ENCODE results near the gene ZNF644.

DNA sequence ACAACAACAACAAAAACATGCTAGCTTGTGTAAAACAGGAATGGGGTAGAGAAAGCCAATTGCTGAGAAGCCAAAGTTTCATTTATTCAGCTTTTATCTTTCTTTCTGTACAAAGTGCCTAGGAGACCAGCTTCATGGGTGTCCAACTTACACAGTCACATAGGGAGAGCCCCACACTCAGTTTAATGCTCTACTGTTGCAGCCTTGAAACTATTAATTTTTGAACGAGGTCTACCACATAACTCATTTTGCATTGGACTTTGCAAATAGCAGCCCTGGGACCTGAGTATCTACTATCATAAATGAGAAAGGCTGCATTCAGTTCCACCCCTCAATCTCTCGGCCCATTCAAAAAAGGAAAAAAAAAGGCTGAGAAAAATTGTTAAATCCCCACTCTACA lies 98.8 kb downstream of the ZNF644 start:
- TF ChIP-seq, protein P1, sequence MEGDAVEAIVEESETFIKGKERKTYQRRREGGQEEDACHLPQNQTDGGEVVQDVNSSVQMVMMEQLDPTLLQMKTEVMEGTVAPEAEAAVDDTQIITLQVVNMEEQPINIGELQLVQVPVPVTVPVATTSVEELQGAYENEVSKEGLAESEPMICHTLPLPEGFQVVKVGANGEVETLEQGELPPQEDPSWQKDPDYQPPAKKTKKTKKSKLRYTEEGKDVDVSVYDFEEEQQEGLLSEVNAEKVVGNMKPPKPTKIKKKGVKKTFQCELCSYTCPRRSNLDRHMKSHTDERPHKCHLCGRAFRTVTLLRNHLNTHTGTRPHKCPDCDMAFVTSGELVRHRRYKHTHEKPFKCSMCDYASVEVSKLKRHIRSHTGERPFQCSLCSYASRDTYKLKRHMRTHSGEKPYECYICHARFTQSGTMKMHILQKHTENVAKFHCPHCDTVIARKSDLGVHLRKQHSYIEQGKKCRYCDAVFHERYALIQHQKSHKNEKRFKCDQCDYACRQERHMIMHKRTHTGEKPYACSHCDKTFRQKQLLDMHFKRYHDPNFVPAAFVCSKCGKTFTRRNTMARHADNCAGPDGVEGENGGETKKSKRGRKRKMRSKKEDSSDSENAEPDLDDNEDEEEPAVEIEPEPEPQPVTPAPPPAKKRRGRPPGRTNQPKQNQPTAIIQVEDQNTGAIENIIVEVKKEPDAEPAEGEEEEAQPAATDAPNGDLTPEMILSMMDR (IDR thresholded peaks at IDR 0.05 in 4 of 5, conservative IDR thresholded peaks at IDR 0.05 in 1 of 5), result no peak
- TF ChIP-seq POLR2A (IDR thresholded peaks at IDR 0.05), result no peak

Data from gastrocnemius medialis (tissue), 4 donors.